AML-193 (cell line): ENCODE data around the gene RARS2.
"Not testable (repeated sequence)": the region's sequence is repeated elsewhere in the genome, so short reads cannot be mapped to it uniquely, and the experiment has no call there.

Experiments used
- DNase-seq, 2 experiments: peaks; one replicate each; lab custom pipeline; 2025; lab: John Stamatoyannopoulos, UW

RARS2 gene

DNA sequence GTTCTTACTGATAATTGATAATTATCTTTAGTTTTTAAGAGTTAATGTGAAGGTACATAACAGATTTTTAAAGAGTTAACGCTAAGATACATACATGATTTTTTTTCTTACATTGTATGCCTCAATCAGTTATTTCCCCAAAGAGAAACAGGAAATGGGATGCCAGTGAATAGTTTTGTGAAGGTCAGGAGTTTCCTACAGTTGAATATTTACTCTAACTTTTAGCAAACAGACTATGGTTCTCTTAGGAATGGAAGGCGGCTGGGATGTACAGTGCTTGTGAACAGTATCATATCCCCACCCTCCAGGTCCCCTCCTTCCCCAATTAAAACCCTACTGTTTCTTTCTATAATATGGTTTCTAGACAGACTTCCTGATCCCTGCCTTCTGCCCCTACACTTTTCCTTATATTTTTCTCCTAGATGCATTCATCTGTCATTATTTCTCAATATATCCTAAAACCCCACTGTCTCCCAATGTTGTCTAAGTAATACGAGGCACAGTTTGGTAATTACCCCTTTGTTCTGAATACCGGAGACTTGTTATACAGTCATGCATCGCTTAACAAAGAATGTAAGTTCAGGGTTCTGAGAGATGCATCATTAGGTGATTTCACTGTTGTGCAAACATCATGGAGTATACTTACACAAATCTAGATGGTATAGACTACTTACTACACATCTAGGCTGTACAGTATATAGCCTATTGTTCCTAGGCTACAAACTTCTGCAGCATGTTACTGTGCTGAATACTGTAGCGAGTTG is 87.8 kb downstream of the RARS2 start:
- DNase-seq, result no peak

DNA sequence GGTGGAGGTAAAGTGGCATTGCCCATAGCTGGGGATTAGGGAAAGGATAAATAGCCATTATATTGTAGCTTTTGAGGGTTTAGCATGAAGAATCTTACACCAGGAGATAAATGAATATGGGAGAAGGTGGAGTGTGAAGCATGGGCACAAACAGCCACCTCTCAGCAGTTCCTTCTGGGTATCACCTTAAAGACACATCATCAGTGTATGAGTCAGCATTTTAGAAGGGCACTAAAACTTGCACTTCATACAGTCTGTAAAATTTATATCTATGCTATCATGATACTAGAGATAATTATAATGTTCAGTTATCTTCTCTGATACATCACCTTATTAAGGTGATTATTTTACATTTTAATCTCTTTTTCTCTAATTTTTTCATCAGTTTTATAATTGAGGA is 91.7 kb downstream of the RARS2 start:
- no peak for DNase-seq

DNA sequence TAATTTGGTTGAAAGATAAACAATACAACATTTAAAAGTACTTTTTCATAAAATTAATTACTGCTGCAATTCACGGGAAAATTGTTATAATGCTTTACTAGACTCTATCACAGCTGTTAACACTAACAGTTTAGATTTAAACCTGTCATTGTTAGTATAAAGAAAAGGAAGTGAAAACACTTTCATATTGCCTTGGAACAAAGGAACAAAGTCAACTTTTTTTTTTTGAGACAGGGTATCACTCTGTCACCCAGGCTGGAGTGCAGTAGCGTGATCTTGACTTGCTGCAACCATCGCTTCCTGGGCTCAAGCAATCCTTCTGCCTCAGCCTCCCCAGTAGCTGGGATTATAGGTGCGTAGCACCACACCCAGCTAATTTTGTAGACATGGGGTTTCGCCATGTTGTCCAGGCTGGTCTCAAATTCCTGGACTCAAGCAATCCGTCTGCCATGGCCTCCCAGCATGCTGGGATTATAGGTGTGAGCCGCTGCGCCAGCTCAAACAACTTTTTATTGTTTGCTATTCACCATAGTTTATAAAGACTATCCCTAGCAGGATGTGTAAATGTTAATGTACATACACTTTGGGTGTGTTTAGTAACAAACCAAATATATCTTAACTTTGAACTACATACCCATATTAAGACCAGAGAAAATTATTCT is 94.9 kb downstream of the RARS2 start:
- no peak for DNase-seq

DNA sequence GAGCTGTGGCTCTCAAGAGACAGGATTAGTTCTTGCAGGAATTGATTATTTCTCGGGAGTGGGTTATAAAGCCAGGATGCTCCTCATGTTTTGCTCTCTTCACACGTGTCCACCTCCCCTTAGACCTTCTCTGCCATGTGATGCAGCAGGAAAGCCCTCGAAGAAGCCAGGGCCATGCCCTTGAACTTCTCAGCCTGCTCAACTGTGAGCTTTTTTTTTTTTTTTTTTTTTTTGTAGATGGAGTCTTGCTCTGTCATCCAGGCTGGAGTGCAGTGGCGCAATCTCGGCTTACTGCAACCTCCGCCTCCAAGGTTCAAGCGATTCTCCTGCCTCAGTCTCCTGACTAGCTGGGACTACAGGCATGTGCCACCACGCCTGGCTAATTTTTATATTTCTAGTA is 100.5 kb downstream of the RARS2 start:
- not testable (repeated sequence) for DNase-seq

DNA sequence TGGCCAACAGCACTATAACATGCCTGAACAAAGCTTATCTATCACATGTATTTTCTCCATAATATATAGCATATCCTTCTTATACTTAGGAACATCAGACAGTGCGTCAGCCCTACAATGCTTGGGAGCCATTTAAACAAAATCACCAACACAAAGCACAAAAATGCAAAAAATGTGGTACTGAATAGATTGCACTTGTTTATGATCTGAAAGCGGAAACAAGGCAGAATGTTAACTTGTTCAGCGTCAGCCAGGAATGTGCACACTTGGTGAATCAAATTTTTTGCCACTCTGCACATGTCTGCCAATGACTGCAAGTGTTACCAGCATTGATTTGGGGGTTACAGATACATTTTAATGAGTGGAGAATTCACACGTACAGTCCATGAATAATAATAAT is 102.2 kb downstream of the RARS2 start:
- no peak for DNase-seq

DNA sequence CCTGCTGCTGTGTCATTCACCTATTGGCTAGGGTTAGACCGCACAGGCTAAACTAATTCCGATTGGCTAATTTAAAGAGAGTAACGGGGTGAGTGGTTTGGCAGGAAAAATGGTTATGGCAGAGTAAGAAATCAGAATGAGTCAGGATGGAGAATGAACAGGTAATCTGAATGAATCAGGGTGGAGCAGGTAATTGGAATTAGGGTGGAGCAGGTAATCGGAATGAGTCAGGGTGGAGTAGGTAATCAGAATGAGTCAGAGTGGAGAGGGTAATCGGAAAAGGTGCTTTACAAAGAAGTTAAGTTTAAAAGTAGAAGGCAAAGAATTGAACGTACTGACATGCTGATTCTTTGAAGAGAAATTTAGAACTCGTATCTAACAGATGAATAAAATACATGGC is 105.3 kb downstream of the RARS2 start:
- no peak for DNase-seq

DNA sequence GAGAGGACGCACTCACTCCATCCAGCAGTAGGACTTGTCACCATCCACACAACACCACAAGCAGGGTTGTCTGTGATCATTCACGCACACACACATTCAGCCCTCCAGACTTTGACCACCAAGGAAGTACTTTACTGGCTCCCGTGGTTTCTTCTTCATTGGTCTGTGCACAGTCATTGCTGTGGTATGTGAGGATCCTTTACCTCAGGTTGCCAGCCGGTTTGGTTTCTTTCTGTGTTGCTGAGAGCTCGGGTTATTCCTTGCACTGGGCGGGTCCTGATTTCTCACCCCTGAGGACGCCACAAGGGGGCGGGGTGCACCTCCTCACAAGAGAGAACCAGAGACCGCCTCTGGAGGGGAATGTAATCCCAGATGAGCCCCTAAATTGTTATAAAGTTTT is 105.9 kb downstream of the RARS2 start:
- DNase-seq, result no peak

DNA sequence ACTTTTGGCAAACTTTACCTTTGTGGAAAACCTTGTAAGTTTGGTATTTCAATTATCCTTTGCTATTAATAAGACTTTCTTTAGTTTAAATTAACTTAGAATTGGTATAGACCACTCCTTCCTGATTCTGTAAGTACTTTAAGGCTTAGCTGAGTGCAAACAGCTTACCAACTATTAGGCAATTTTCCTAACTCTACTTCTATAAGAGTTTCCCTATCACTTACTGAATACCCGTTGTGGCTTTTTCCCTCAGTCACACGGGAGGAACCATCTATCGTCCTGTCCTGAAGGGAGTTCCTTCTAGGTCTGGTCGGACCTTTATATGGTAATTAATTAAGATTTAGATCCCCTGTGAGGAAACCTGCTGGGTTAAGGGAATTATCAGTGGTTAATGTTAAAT is 107.4 kb downstream of the RARS2 start:
- DNase-seq, result peak; percentile 97

DNA sequence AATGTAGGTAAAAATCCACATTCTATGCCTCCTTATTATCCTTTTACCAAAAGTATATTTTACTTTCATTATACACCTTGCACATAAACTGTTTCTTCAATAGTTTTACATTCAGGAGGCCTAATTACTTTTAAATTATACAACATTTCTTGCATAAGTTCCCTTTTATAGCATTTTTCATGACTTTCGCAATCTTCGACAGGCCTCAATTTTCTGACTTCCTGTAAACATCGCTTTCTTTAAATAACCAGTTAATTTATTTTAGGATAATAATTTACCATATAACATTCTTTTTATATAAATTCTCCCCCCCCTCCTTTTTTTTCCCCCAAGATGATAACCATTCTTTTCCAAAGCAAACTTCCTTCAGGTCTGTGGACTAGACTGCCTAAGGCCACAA is 107.9 kb downstream of the RARS2 start:
- DNase-seq, result peak; percentile 80 to 87

DNA sequence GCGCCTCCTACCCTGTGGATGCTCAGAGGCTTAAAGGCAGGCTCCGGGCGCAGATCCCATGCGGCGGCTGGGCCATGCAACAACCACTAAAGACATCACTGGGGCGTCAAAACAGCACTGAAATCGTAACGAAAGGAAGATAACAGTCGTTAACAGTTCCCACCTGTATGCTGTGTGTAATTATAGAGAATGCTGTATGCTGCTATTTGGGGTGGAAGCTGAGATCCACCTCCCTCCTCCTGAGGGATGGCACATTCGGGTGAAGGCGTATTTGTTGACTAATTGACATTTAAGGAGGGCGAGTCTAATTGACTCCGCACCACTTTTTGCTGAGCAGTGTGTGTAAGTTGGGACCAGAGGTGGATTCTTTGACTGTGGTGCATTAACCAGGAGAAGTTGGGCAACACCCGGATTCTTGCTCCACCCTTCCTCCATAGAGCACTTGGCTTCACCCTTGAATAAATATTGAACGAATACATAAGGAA is 116.3 kb downstream of the RARS2 start:
- DNase-seq, result peak; percentile 67

DNA sequence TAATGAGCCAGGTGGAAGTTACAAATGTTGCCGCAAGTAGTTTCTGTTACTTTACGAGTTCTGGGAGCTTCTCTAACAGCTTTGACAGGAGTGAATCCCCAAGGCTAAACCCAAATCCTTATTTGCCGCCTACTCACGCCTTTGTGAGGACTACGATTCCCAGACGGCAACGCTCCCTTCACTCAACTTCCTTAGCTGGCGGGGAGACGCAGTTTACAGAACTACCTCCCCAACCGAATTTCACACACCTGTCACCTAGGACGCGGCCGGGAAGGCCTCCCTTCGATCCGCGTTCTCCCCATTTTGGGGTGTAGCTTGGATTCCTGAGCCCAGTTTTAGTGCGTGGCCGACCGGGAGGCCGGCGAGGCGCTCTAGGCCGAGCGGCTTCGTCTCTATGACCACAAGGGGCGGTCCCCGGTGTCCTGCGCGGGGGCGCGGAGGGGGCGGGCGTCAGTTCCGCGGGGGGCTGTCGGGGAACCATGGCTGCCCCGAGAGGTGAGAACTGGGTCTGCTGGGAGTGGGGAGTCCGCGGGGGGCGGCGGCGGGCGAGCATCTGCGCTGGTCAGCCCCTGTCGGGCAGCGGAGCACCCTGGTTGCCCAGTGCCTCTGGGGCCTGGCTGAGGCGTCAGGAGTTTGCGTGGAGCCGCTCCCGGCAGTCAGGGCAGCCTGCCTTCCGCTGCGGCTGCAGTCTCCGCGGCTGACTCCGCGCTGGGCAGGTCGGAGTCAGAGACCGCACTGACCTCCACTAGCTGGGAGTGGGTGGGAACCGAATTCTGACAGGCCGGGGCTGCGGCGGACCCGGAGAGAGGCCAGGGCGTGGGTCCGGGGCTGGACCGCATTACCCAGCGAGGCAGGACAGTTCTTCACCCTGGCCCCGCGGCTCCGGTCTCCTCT is 117.0 kb downstream of the RARS2 start, which contains the start of gene SLC35A1:
TSS of gene SLC35A1 (plus strand) at position 450 of the 894 bp plus-strand sequence. CDS start at position 480, 30 bp downstream.
- DNase-seq, result peak; percentile 82 to 91

DNA sequence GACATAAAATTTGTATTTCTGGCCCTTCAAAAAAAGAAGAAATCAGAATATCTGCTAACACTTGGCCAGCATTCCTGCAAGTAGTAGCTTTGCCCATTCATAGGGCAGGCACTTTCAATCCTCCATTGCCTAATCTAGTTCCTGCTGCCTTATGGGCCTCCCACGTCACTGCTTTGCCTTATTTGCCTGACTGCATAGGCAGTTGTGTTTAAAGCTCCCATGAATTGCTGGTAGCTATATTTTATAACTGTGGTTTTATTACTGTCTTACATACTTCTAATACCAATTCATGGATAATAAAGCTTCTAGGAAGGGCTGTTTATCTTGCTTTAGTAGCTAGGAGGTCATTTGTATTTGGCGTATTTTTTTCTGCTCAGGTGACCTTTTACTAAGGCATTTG is 124.7 kb downstream of the RARS2 start:
- DNase-seq, result no peak
